ENCODE measurements around the gene KDM8.

DNA sequence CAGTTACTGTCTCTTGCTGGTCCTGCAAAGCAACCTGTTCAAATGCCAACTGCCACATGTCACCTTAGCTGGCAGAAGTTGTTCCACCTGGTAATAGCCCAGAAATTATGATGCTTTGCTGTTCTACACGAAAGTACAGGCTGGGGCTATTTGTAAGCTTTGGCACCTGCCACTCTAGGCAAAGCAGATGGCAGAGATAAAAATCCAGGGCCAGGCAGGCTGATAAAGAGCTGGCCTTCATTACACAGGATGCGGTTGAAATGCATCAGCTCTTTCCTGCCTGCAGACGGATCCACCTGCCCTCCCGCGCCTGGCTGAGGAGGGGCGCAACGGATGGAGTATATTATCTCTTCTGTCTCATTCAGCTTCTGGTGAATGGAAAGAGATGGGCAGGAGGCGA, 29.3 kb upstream of the KDM8 start:
- no peak for TF ChIP-seq EZH2 (IDR thresholded peaks at IDR 0.05; ENCODE audit: low read depth)
- TF ChIP-seq, protein P1, sequence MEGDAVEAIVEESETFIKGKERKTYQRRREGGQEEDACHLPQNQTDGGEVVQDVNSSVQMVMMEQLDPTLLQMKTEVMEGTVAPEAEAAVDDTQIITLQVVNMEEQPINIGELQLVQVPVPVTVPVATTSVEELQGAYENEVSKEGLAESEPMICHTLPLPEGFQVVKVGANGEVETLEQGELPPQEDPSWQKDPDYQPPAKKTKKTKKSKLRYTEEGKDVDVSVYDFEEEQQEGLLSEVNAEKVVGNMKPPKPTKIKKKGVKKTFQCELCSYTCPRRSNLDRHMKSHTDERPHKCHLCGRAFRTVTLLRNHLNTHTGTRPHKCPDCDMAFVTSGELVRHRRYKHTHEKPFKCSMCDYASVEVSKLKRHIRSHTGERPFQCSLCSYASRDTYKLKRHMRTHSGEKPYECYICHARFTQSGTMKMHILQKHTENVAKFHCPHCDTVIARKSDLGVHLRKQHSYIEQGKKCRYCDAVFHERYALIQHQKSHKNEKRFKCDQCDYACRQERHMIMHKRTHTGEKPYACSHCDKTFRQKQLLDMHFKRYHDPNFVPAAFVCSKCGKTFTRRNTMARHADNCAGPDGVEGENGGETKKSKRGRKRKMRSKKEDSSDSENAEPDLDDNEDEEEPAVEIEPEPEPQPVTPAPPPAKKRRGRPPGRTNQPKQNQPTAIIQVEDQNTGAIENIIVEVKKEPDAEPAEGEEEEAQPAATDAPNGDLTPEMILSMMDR (conservative IDR thresholded peaks at IDR 0.05) = no peak

Data from PC-9 (cell line).